GM19372 (cell line): ENCODE measurements around the gene MYL12A.
"Not testable (repeated sequence)": the region's sequence is repeated elsewhere in the genome, so short reads cannot be mapped to it uniquely, and the experiment has no call there.

Experiments
- ATAC-seq: cut with Tn5 transposase; IDR thresholded peaks from one replicate; pipeline ENCODE4 v1.9.1; 2021; ENCODE audit warnings: mild to moderate bottlenecking, low read depth, moderate library complexity; ENCODE audit not compliant: unreplicated experiment

The MYL12A gene

GRCh38 chr18:3251963-3252277, 4.3 kb downstream of the MYL12A start:
- no peak for ATAC-seq

GRCh38 chr18:3252843-3253242, 5.2 kb downstream of the MYL12A start:
- no peak for ATAC-seq

- no peak for ATAC-seq
Measured at GRCh38 chr18:3254725-3255124, 7.1 kb downstream of the MYL12A start.

- no peak for ATAC-seq
Measured at GRCh38 chr18:3255611-3256165, 8.1 kb downstream of the MYL12A start.

- no peak for ATAC-seq
Measured at GRCh38 chr18:3256693-3257626, 9.4 kb downstream of the MYL12A start.

GRCh38 chr18:3257627-3258120, 10.1 kb downstream of the MYL12A start:
- ATAC-seq, result no peak

- no peak for ATAC-seq
Measured at GRCh38 chr18:3260995-3261372, 13.4 kb downstream of the MYL12A start.

- ATAC-seq, result peak; percentile 78
Measured at GRCh38 chr18:3261373-3262233, 14.0 kb downstream of the MYL12A start, which contains the start of gene MYL12B. Gene MYL12B, plus strand, starts transcription at chr18:3262133. Its CDS starts 10,766 bp downstream, at chr18:3272899.

GRCh38 chr18:3262234-3263131, 14.9 kb downstream of the MYL12A start:
- ATAC-seq, result peak; percentile 44

GRCh38 chr18:3263132-3263700, 15.6 kb downstream of the MYL12A start:
- ATAC-seq, result no peak

- no peak for ATAC-seq
Measured at GRCh38 chr18:3264362-3264761, 16.8 kb downstream of the MYL12A start.

- no peak for ATAC-seq
Measured at GRCh38 chr18:3265564-3266033, 18.0 kb downstream of the MYL12A start.

GRCh38 chr18:3266062-3266608, 18.5 kb downstream of the MYL12A start:
- ATAC-seq, result no peak

- ATAC-seq, result no peak
Measured at GRCh38 chr18:3268306-3268705, 20.7 kb downstream of the MYL12A start.

- no peak for ATAC-seq
Measured at GRCh38 chr18:3269241-3269913, 21.8 kb downstream of the MYL12A start.

GRCh38 chr18:3269914-3270299, 22.3 kb downstream of the MYL12A start:
- no peak for ATAC-seq

GRCh38 chr18:3273042-3273441, 25.4 kb downstream of the MYL12A start:
- ATAC-seq, result no peak

- ATAC-seq, result not testable (repeated sequence)
Measured at GRCh38 chr18:3277643-3278213, 30.1 kb downstream of the MYL12A start.
